HCT116 (cell line): ENCODE measurements around the gene DEFB132. TPM values are rescaled to one million over a fixed set of nuclear protein-coding genes. Genes with fewer than 3 reads are reported as not detected.

Experiments
- ATAC-seq: fragments of 200-7000 bp; cut with Tn5 transposase; 2 replicates; pipeline ENCODE4 v1.9.1; 2020; ENCODE audit warnings: mild to moderate bottlenecking, moderate library complexity
- BruUV-seq: library from RNA; stranded (reverse); fragments of 400-500 nt; replicated peaks from 2 replicates; lab custom pipeline; 2021; lab: Mats Ljungman, UMichigan
- CTCF ChIA-PET: fragments of 300-600 bp; sonication (Branson Sonifier 250); formaldehyde crosslinking; loops from one replicate; lab custom pipeline; 2021; ENCODE audit warnings: antibody characterized with exemption; lab: Charles Lee
- POLR2A ChIA-PET: fragments of 300-600, 350-600 bp; sonication (Branson Sonifier 250); formaldehyde crosslinking; loops from one replicate; lab custom pipeline; 2021; ENCODE audit warnings: antibody characterized with exemption; lab: Charles Lee
- RAD21 ChIA-PET, 2 experiments: fragments of 300-600 bp; sonication (Branson Sonifier 250); formaldehyde crosslinking; loops; one replicate each; lab custom pipeline; 2023; ENCODE audit warnings: low total read pairs in 2 of 2; ENCODE audit not compliant: uncharacterized antibody in 2 of 2, unreplicated experiment in 2 of 2, low non-redundant PET in 1 of 2; lab: Charles Lee
- DNase-seq: peaks from one replicate; pipeline ENCODE4 v3.0.0-alpha.2; 2010; ENCODE audit warnings: low read depth, low spot score
- H2AFZ ChIP-seq: fragments of 200-600 bp; shearing (Covaris generic), sonication (generic); 2 replicates; pipeline ENCODE4 v1.6.1; 2017; ENCODE audit warnings: low read depth, mixed run types, mixed read lengths, antibody characterized with exemption, low read length; ENCODE audit not compliant: poor library complexity, severe bottlenecking
- H3K27ac ChIP-seq: 2 replicates; pipeline ENCODE4 v1.5.1; 2012; ENCODE audit warnings: low read depth, low read length
- H3K27me3 ChIP-seq: fragments of 200-600 bp; sonication (generic); 2 replicates; pipeline ENCODE4 v1.6.1; 2016; ENCODE audit warnings: mixed run types, low read length, mixed read lengths; ENCODE audit not compliant: insufficient read depth
- H3K36me3 ChIP-seq, 2 experiments: fragments of 200-500 bp in 1 of 2; fragments of 200-600 bp in 1 of 2; sonication (Bioruptor generic) in 1 of 2; sonication (generic) in 1 of 2; 2 replicates each; pipeline versions ENCODE4 v1.5.1 to v1.6.1; 2014 to 2016; ENCODE audit warnings: low read length in 2 of 2, inconsistent platforms in 1 of 2, mixed read lengths in 1 of 2, mixed run types in 1 of 2; ENCODE audit not compliant: insufficient read depth in 2 of 2, control insufficient read depth in 1 of 2
- H3K4me1 ChIP-seq, 2 experiments: fragments of 200-600 bp in 1 of 2; sonication (generic) in 1 of 2; 2 replicates each; pipeline versions ENCODE4 v1.5.1 to v1.6.1; 2012 to 2017; ENCODE audit warnings: low read length in 2 of 2, inconsistent platforms in 1 of 2, mild to moderate bottlenecking in 1 of 2, mixed read lengths in 1 of 2, mixed run types in 1 of 2, moderate library complexity in 1 of 2; ENCODE audit not compliant: insufficient read depth in 2 of 2, control insufficient read depth in 1 of 2
- H3K4me2 ChIP-seq: fragments of 200-600 bp; sonication (generic); 2 replicates; pipeline ENCODE4 v1.6.1; 2017; ENCODE audit warnings: mixed run types, low read length, mixed read lengths
- H3K4me3 ChIP-seq, 2 experiments: fragments of 200-600 bp in 1 of 2; sonication (generic) in 1 of 2; replicated peaks in 1 of 2; 2 replicates each; pipeline ENCODE4 v1.5.1; 2011 to 2016; ENCODE audit warnings: low read length in 2 of 2, control low read depth in 1 of 2, low read depth in 1 of 2, mild to moderate bottlenecking in 1 of 2, mixed read lengths in 1 of 2, mixed run types in 1 of 2
- H3K79me2 ChIP-seq: fragments of 200-600 bp; sonication (generic); 2 replicates; pipeline ENCODE4 v1.6.1; 2017; ENCODE audit warnings: mild to moderate bottlenecking, mixed run types, low read length, moderate library complexity, mixed read lengths; ENCODE audit not compliant: insufficient read depth
- H3K9ac ChIP-seq: fragments of 200-600 bp; sonication (generic); 2 replicates; pipeline ENCODE4 v1.6.1; 2016; ENCODE audit warnings: low read length, mixed read lengths
- H3K9me2 ChIP-seq: fragments of 200-600 bp; sonication (generic), shearing (Covaris generic); 2 replicates; pipeline ENCODE4 v1.6.1; 2017; ENCODE audit warnings: mixed run types, mild to moderate bottlenecking, moderate library complexity; ENCODE audit not compliant: insufficient read depth
- H3K9me3 ChIP-seq, 2 experiments: fragments of 200-500 bp in 1 of 2; fragments of 200-600 bp in 1 of 2; sonication (Bioruptor generic) in 1 of 2; sonication (generic) in 1 of 2; 2 replicates each; pipeline ENCODE4 v1.6.1; 2014 to 2017; ENCODE audit warnings: low read length in 2 of 2, mixed read lengths in 2 of 2, inconsistent platforms in 1 of 2, low read depth in 1 of 2, mild to moderate bottlenecking in 1 of 2, mixed run types in 1 of 2, moderate library complexity in 1 of 2; ENCODE audit not compliant: control insufficient read depth in 1 of 2, insufficient read depth in 1 of 2
- H4K20me1 ChIP-seq: fragments of 200-600 bp; sonication (generic), shearing (Covaris generic); 2 replicates; pipeline ENCODE4 v1.6.1; 2017; ENCODE audit warnings: mixed run types, mild to moderate bottlenecking, moderate library complexity; ENCODE audit not compliant: insufficient read depth
- ATF3 ChIP-seq: IDR thresholded peaks from 2 replicates; pipeline ENCODE4 v1.6.1; 2012
- CEBPB ChIP-seq: IDR thresholded peaks from 2 replicates; pipeline ENCODE4 v1.6.1; 2012; ENCODE audit warnings: low read depth
- CTCF ChIP-seq, 3 experiments: fragments of 200-600 bp in 1 of 3; sonication (generic) in 1 of 3; IDR thresholded peaks in 2 of 3; conservative IDR thresholded peaks in 1 of 3; 2 replicates each; pipeline ENCODE4 v1.5.1; 2012 to 2017; ENCODE audit warnings: low read depth in 2 of 3, low read length in 2 of 3, antibody characterized with exemption in 1 of 3, borderline replicate concordance in 1 of 3, control low read depth in 1 of 3, mild to moderate bottlenecking in 1 of 3, mixed read lengths in 1 of 3, mixed run types in 1 of 3, moderate library complexity in 1 of 3; ENCODE audit not compliant: insufficient read depth in 1 of 3
- ELF1 ChIP-seq: IDR thresholded peaks from 2 replicates; pipeline ENCODE4 v1.6.1; 2012; ENCODE audit warnings: low read depth, borderline replicate concordance
- FOSL1 ChIP-seq: IDR thresholded peaks from 2 replicates; pipeline ENCODE4 v1.6.1; 2012; ENCODE audit warnings: low read depth
- JUND ChIP-seq: IDR thresholded peaks from 2 replicates; pipeline ENCODE4 v1.6.1; 2012
- MAX ChIP-seq: IDR thresholded peaks from 2 replicates; pipeline ENCODE4 v1.6.1; 2012
- POLR2A ChIP-seq: IDR thresholded peaks from 2 replicates; pipeline ENCODE4 v1.7.0; 2011; ENCODE audit warnings: borderline replicate concordance; ENCODE audit not compliant: insufficient read depth, insufficient read length; ENCODE audit errors: extremely low read depth
- POLR2AphosphoS5 ChIP-seq: IDR thresholded peaks from 2 replicates; pipeline ENCODE4 v1.6.1; 2011; ENCODE audit warnings: mild to moderate bottlenecking, low read depth, low read length, moderate library complexity
- RAD21 ChIP-seq: IDR thresholded peaks from 2 replicates; pipeline ENCODE4 v1.6.1; 2012; ENCODE audit warnings: low read depth, mild to moderate bottlenecking
- SIN3A ChIP-seq: IDR thresholded peaks from 2 replicates; pipeline ENCODE4 v1.6.1; 2012; ENCODE audit warnings: low read depth
- TCF7L2 ChIP-seq: IDR thresholded peaks from 2 replicates; pipeline ENCODE4 v1.7.0; 2011; ENCODE audit warnings: borderline replicate concordance, inconsistent platforms; ENCODE audit not compliant: insufficient read depth, insufficient read length; ENCODE audit errors: extremely low read depth
- ZBTB33 ChIP-seq: IDR thresholded peaks from 2 replicates; pipeline ENCODE4 v1.6.1; 2011; ENCODE audit warnings: mild to moderate bottlenecking, low read length, moderate library complexity; ENCODE audit not compliant: insufficient replicate concordance; ENCODE audit errors: extremely low read depth
- ZFX ChIP-seq: fragments of 450-650 bp; IDR thresholded peaks from 2 replicates; pipeline ENCODE4 v1.6.1; 2017
- ZNF274 ChIP-seq: fragments of 200-500 bp; sonication (Bioruptor generic); IDR thresholded peaks from 2 replicates; pipeline ENCODE4 v1.6.1; 2014; ENCODE audit warnings: mild to moderate bottlenecking, low read depth, low read length, inconsistent platforms
- intact Hi-C: fragments of 100-400 bp; cut with micrococcal nuclease; formaldehyde crosslinking; loops from 2 replicates; pipeline ENCODE4 v1.10.0; 2022
- total RNA-seq: library from RNA; stranded (reverse); gene quantifications from one replicate; pipeline ENCODE4 v1.2.1, GENCODE V29; 2021; ENCODE audit not compliant: unreplicated experiment

The DEFB132 gene
- total RNA-seq, 1 experiment from 2014 or later: not detected

GRCh38 chr20:226958-227357 lies 30.6 kb upstream of the DEFB132 start, which contains the start of gene DEFB129:
Gene DEFB129, plus strand, starts transcription at chr20:227258. Its CDS starts 31 bp downstream, at chr20:227289.
- no peaks in the 10 kb centered on the region for H3K4me1 ChIP-seq
- intact Hi-C loops: no loop called here
- ChIA-PET CTCF (no interaction called here), RAD21 (no interaction called here), POLR2A (no interaction called here)
- no peaks in the 10 kb centered on the region for H3K36me3 ChIP-seq
- DNase-seq (no peak), ATAC-seq (no peak)
- no peaks in the 10 kb centered on the region for H3K79me2 ChIP-seq
- H3K27me3 ChIP-seq: peaks cover 9% of the 10 kb centered on the region
- no peak within 1 kb of the TSS for H3K27ac ChIP-seq
- no peak within 1 kb of the TSS for H3K9ac ChIP-seq
- TF ChIP-seq POLR2AphosphoS5: no peak
- TF ChIP-seq ZNF274: no peak
- TF ChIP-seq TCF7L2: no peak
- TF ChIP-seq SIN3A: no peak
- TF ChIP-seq POLR2A: no peak
- no peak for TF ChIP-seq FOSL1
- TF ChIP-seq JUND: no peak
- TF ChIP-seq MAX: no peak
- no peak for TF ChIP-seq ATF3
- no peak for TF ChIP-seq CEBPB
- TF ChIP-seq ZBTB33: no peak
- TF ChIP-seq ELF1: no peak
- TF ChIP-seq RAD21: no peak
- no peak for TF ChIP-seq ZFX
- no peak for TF ChIP-seq CTCF (IDR thresholded peaks at IDR 0.05 in 2 of 3, conservative IDR thresholded peaks at IDR 0.05 in 1 of 3; ENCODE audit: borderline replicate concordance in 1 of 3, insufficient read depth in 1 of 3, low read depth in 2 of 3, low read length in 2 of 3)
- H3K9me3 ChIP-seq: no peaks in the 10 kb centered on the region
- H3K9me2 ChIP-seq: no peaks in the 10 kb centered on the region
- no peak within 1 kb of the TSS for H3K4me3 ChIP-seq
- no TSS peak for BruUV-seq
- no peaks in the 10 kb centered on the region for H4K20me1 ChIP-seq
- H3K4me2 ChIP-seq: no peak within 1 kb of the TSS
- no peak within 1 kb of the TSS for H2AFZ ChIP-seq
